Omental fat pad (tissue), 4 donors: Measurements from ENCODE around the gene CLDN16. TPM values are rescaled to one million over a fixed set of nuclear protein-coding genes. Genes with fewer than 3 reads are reported as not detected.

Source experiments
- ATAC-seq: fragments of 150-250 bp; one replicate; pipeline ENCODE4 v1.9.1; 2016; ENCODE audit warnings: mild to moderate bottlenecking, moderate library complexity; ENCODE audit not compliant: low FRiP score
- DNase-seq: peaks from one replicate; pipeline ENCODE4 v3.0.0-alpha.2; 2019; ENCODE audit warnings: low spot score
- total RNA-seq, 4 donors: library from RNA; depleted of rRNA; stranded (reverse); fragments of >200 nt; gene quantifications; one replicate each; pipeline ENCODE4 v1.1.0, GENCODE V29; 2016
- TF ChIP-seq, protein P1 (sequence below), 3 donors: fragments of 450-650 bp; IDR thresholded peaks; one replicate each; pipeline ENCODE4 v1.5.1; 2016 to 2017; ENCODE audit warnings: antibody characterized with exemption in 3 of 3, mild to moderate bottlenecking in 3 of 3, moderate library complexity in 2 of 3

The CLDN16 gene
- total RNA-seq, 4 donors from 2014 or later, result 0.37 TPM; not detected in 3

DNA sequence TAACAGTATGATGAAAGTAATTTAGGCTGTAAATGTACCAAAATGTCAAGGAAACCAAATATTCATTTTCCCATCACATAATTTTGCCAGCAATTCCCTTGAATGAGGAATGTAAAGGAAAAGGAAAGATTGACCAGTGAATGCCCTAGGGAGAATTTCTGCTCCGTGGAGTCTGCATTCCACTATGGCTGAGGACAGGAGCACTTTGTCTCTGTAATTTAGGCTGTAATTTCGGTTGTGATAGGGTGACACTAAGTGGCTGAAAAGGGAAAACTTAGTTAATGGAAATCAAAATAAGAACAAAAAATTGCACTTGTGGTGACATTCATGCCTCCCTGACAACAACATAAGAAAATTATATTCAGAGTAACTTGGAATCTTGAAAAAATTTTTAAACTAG lies 70.1 kb downstream of the CLDN16 start:
- ATAC-seq (no peak), DNase-seq (no peak)
- TF ChIP-seq, protein P1, sequence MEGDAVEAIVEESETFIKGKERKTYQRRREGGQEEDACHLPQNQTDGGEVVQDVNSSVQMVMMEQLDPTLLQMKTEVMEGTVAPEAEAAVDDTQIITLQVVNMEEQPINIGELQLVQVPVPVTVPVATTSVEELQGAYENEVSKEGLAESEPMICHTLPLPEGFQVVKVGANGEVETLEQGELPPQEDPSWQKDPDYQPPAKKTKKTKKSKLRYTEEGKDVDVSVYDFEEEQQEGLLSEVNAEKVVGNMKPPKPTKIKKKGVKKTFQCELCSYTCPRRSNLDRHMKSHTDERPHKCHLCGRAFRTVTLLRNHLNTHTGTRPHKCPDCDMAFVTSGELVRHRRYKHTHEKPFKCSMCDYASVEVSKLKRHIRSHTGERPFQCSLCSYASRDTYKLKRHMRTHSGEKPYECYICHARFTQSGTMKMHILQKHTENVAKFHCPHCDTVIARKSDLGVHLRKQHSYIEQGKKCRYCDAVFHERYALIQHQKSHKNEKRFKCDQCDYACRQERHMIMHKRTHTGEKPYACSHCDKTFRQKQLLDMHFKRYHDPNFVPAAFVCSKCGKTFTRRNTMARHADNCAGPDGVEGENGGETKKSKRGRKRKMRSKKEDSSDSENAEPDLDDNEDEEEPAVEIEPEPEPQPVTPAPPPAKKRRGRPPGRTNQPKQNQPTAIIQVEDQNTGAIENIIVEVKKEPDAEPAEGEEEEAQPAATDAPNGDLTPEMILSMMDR (IDR thresholded peaks at IDR 0.05), result no peak

Other genes starting within 250 kb of the CLDN16 start
- 100 to 1,000 TPM in 1 of 4 donors, 10 to 100 TPM in 2, 1 to 10 TPM in 1; 2.7 to 184 (median 58.3) TPM for gene CLDN1, start 65.7 kb upstream of the CLDN16 start, total RNA-seq
- not detected for gene TMEM207, start 61.7 kb downstream of the CLDN16 start, total RNA-seq
- 10 to 100 TPM; 10.5 to 75.3 (median 23.4) TPM for gene IL1RAP, start 125.9 kb downstream of the CLDN16 start, total RNA-seq